SU-DHL-6 (cell line): ENCODE data around the gene KL.

ENCODE experiments used
- H2AFZ ChIP-seq: fragments of 200-600 bp; sonication (generic); 2 replicates; pipeline ENCODE4 v1.6.1; 2014; ENCODE audit warnings: low read depth, mild to moderate bottlenecking, moderate library complexity, mixed read lengths, antibody characterized with exemption, low read length; ENCODE audit not compliant: severe bottlenecking
- H3F3A ChIP-seq: fragments of 200-600 bp; shearing (Covaris generic); 2 replicates; pipeline ENCODE4 v1.6.0; 2016; ENCODE audit warnings: antibody characterized with exemption, mild to moderate bottlenecking; ENCODE audit not compliant: insufficient read depth
- H3K27ac ChIP-seq: fragments of 200-600 bp; sonication (generic); 2 replicates; pipeline ENCODE4 v1.5.1; 2016; ENCODE audit warnings: low read depth, mild to moderate bottlenecking, low read length, moderate library complexity, mixed read lengths
- H3K27me3 ChIP-seq: fragments of 200-600 bp; sonication (generic), shearing (Covaris generic); 2 replicates; pipeline ENCODE4 v1.6.0; 2014; ENCODE audit warnings: mild to moderate bottlenecking, low read length
- H3K36me3 ChIP-seq: fragments of 200-600 bp; sonication (generic); 2 replicates; pipeline ENCODE4 v1.6.1; 2014; ENCODE audit warnings: mild to moderate bottlenecking, low read length, mixed read lengths
- H3K4me2 ChIP-seq: fragments of 300-600, 200-600 bp; shearing (Covaris generic), sonication (generic); 2 replicates; pipeline ENCODE4 v1.6.0; 2014; ENCODE audit warnings: low read length, low read depth, mild to moderate bottlenecking; ENCODE audit not compliant: poor library complexity, severe bottlenecking
- H3K4me3 ChIP-seq: fragments of 200-600 bp; sonication (generic); 2 replicates; pipeline ENCODE4 v1.5.1; 2014; ENCODE audit warnings: antibody characterized with exemption, low read length, mild to moderate bottlenecking, mixed read lengths; ENCODE audit not compliant: insufficient read depth, poor library complexity, severe bottlenecking
- H3K79me2 ChIP-seq: fragments of 200-600 bp; sonication (generic); 2 replicates; pipeline ENCODE4 v1.6.1; 2014; ENCODE audit warnings: mild to moderate bottlenecking, low read length, moderate library complexity; ENCODE audit not compliant: insufficient read depth
- H3K9ac ChIP-seq: fragments of 200-600 bp; sonication (generic); 2 replicates; pipeline ENCODE4 v1.7.0; 2014; ENCODE audit warnings: mild to moderate bottlenecking, low read length
- H3K9me2 ChIP-seq: fragments of 200-600 bp; sonication (generic); replicated peaks from 2 replicates; pipeline ENCODE4 v1.6.1; 2014; ENCODE audit warnings: low read length; ENCODE audit not compliant: insufficient read depth
- H3K9me3 ChIP-seq: fragments of 200-600 bp; sonication (generic); 2 replicates; pipeline ENCODE4 v1.6.1; 2014; ENCODE audit warnings: low read length, mixed read lengths; ENCODE audit not compliant: insufficient read depth
- H4K20me1 ChIP-seq: fragments of 200-600 bp; sonication (generic); 2 replicates; pipeline ENCODE4 v1.6.1; 2014; ENCODE audit warnings: low read depth, mild to moderate bottlenecking, antibody characterized with exemption, low read length, moderate library complexity, mixed read lengths
- EZH2phosphoT487 ChIP-seq: fragments of 200-600 bp; sonication (generic), shearing (Covaris generic); conservative IDR thresholded peaks from 2 replicates; pipeline ENCODE4 v1.6.1; 2018; ENCODE audit warnings: mild to moderate bottlenecking, antibody characterized with exemption, low read length, moderate library complexity, mixed read lengths
- TF ChIP-seq, protein P1 (sequence below): fragments of 200-600 bp; sonication (generic); IDR thresholded peaks from one replicate; pipeline ENCODE4 v1.5.1; 2017; ENCODE audit warnings: antibody characterized with exemption, mild to moderate bottlenecking, low read length, moderate library complexity; ENCODE audit not compliant: insufficient read depth, poor library complexity, severe bottlenecking

The KL gene

DNA sequence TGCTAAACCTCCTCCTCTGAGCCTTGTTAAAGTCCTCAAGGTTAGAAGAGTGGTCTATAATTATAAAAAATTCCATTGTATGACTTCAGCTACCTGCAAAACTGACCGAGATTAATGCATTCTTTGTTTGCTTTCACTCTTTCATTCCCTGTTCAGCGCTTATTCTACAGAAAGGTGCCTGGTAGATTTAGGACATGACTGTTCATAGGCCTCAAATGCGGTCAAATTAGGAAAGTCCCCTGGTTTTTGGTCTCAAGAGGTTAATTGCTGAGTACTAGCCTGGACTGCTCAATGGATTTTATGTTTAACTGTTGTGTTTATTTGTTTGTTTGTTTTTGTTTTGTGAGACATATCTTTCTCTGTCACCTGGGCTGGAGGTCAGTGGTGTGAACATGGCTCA is 35.4 kb downstream of the KL start:
- Histone ChIP-seq H3K9ac (no peak overlapping the region), H3F3A (no peaks in the 10 kb centered on the region), H4K20me1 (no peaks in the 10 kb centered on the region), H3K79me2 (no peaks in the 10 kb centered on the region), H3K4me3 (no peak overlapping the region), H3K27me3 (no peaks in the 10 kb centered on the region), H3K4me2 (no peak overlapping the region), H3K9me3 (no peaks in the 10 kb centered on the region), H2AFZ (no peak overlapping the region), H3K9me2 (no peaks in the 10 kb centered on the region), H3K27ac (no peak overlapping the region), H3K36me3 (no peaks in the 10 kb centered on the region)
- TF ChIP-seq, protein P1, sequence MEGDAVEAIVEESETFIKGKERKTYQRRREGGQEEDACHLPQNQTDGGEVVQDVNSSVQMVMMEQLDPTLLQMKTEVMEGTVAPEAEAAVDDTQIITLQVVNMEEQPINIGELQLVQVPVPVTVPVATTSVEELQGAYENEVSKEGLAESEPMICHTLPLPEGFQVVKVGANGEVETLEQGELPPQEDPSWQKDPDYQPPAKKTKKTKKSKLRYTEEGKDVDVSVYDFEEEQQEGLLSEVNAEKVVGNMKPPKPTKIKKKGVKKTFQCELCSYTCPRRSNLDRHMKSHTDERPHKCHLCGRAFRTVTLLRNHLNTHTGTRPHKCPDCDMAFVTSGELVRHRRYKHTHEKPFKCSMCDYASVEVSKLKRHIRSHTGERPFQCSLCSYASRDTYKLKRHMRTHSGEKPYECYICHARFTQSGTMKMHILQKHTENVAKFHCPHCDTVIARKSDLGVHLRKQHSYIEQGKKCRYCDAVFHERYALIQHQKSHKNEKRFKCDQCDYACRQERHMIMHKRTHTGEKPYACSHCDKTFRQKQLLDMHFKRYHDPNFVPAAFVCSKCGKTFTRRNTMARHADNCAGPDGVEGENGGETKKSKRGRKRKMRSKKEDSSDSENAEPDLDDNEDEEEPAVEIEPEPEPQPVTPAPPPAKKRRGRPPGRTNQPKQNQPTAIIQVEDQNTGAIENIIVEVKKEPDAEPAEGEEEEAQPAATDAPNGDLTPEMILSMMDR: no peak
- TF ChIP-seq EZH2phosphoT487: no peak

DNA sequence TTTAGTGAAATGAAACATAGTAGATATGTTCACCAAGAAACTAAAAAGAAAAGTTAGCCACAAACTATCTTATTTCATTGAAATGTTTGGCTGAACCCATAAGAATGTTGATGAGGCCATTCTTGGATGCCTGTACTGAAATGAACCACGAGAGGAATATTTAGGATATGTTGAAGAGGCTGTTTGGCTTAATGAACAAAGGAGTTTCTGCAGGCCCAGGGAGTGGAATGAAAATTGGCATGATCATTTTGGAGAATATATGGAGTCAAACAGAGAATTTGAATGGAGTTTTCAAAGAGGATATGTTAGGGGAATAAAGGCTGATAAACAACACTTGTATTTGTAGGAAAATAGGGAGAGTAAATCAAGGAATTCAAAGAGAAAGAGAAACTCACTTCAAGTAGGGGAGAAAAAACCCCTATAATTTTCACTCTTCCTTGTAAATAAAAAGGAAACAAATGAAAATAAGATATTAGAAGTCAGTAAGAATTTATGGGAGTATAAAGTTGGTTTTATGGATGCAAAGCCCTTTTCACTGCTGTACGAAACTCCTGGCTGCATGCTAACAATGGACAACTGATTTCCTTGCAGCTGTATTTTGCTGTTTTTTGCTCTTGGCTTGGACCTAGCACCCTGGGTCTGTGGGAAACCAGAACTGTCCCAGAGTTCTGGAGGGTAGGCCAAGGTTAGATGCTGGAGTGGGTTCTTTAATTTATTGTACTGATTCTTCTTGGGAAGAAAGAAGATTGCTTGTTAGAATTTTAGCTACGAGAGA is 36.5 kb downstream of the KL start:
- Histone ChIP-seq H3K27me3 (no peaks in the 10 kb centered on the region), H4K20me1 (no peaks in the 10 kb centered on the region), H3K4me2 (no peak overlapping the region), H3K27ac (no peak overlapping the region), H3K36me3 (no peaks in the 10 kb centered on the region), H3K79me2 (no peaks in the 10 kb centered on the region), H3K9me2 (no peaks in the 10 kb centered on the region), H2AFZ (no peak overlapping the region), H3K9me3 (no peaks in the 10 kb centered on the region), H3K9ac (no peak overlapping the region), H3K4me3 (no peak overlapping the region), H3F3A (no peaks in the 10 kb centered on the region)
- TF ChIP-seq, protein P1: no peak
- TF ChIP-seq EZH2phosphoT487: no peak

DNA sequence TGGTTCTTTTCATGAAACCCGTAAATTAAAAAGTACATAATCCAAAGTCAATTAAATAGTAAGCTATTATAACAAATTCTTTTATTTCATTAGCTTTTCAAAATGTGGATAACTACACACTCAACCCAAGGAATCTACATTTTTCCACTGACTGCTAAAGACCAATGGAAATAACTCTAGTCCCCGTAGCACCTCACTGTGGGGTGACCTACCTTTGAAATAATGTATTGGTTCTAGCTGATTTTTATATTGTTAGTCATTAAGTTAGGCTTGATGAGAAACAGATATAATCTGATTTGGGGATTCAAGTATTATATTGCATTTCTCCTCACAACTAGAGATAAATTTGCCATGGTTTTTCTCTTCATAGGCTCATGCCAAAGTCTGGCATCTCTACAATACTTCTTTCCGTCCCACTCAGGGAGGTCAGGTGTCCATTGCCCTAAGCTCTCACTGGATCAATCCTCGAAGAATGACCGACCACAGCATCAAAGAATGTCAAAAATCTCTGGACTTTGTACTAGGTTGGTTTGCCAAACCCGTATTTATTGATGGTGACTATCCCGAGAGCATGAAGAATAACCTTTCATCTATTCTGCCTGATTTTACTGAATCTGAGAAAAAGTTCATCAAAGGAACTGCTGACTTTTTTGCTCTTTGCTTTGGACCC is 37.3 kb downstream of the KL start:
- H3K4me2 ChIP-seq: no peak overlapping the region

More for the DNA sequence above, 37.3 kb downstream of the KL start:
- H3K9ac ChIP-seq: no peak overlapping the region
- H3K27ac ChIP-seq: no peak overlapping the region
- H3K36me3 ChIP-seq: no peaks in the 10 kb centered on the region
- TF ChIP-seq, protein P1: no peak
- no peak for TF ChIP-seq EZH2phosphoT487
- no peaks in the 10 kb centered on the region for H3K79me2 ChIP-seq
- no peaks in the 10 kb centered on the region for H3F3A ChIP-seq
- H3K27me3 ChIP-seq: no peaks in the 10 kb centered on the region
- no peaks in the 10 kb centered on the region for H3K9me3 ChIP-seq
- H3K9me2 ChIP-seq: no peaks in the 10 kb centered on the region
- H2AFZ ChIP-seq: no peak overlapping the region
- no peak overlapping the region for H3K4me3 ChIP-seq
- no peaks in the 10 kb centered on the region for H4K20me1 ChIP-seq
